Karpas-422 (cell line): Measurements from ENCODE around the gene MLLT6. TPM values are rescaled to one million over a fixed set of nuclear protein-coding genes. Genes with fewer than 3 reads are reported as not detected.

Experiments
- DNase-seq: peaks from one replicate; pipeline ENCODE4 v3.0.0-alpha.2; 2015
- H2AFZ ChIP-seq: fragments of 200-600 bp; sonication (generic); 2 replicates; pipeline ENCODE4 v1.6.1; 2014; ENCODE audit warnings: antibody characterized with exemption, low read length, mixed read lengths
- H3K27ac ChIP-seq: fragments of 200-600 bp; sonication (generic); 2 replicates; pipeline ENCODE4 v1.5.1; 2014; ENCODE audit warnings: mild to moderate bottlenecking, low read length, moderate library complexity
- H3K27me3 ChIP-seq: fragments of 200-600 bp; sonication (generic); 2 replicates; pipeline ENCODE4 v1.6.1; 2014; ENCODE audit warnings: low read length, mixed read lengths
- H3K36me3 ChIP-seq: fragments of 200-600 bp; sonication (generic); 2 replicates; pipeline ENCODE4 v1.6.1; 2014; ENCODE audit warnings: low read length, mixed read lengths; ENCODE audit not compliant: insufficient read depth
- H3K4me1 ChIP-seq: fragments of 200-600 bp; sonication (generic); 2 replicates; pipeline ENCODE4 v1.6.1; 2014; ENCODE audit warnings: mild to moderate bottlenecking, low read length, mixed read lengths
- H3K4me2 ChIP-seq: fragments of 200-600 bp; sonication (generic); 2 replicates; pipeline ENCODE4 v1.6.1; 2014; ENCODE audit warnings: low read length, low read depth, mild to moderate bottlenecking; ENCODE audit not compliant: poor library complexity, severe bottlenecking
- H3K4me3 ChIP-seq: fragments of 200-600 bp; sonication (generic); 2 replicates; pipeline ENCODE4 v1.5.1; 2014; ENCODE audit warnings: mild to moderate bottlenecking, antibody characterized with exemption, low read length, mixed read lengths
- H3K79me2 ChIP-seq: fragments of 200-600 bp; sonication (generic); 2 replicates; pipeline ENCODE4 v1.6.1; 2014; ENCODE audit warnings: mild to moderate bottlenecking, low read length, mixed read lengths
- H3K9ac ChIP-seq: fragments of 200-600 bp; sonication (generic); 2 replicates; pipeline ENCODE4 v1.6.0; 2014; ENCODE audit warnings: low read length
- H3K9me2 ChIP-seq: fragments of 200-600 bp; sonication (generic), shearing (Covaris generic); replicated peaks from 2 replicates; pipeline ENCODE4 v1.6.0; 2014; ENCODE audit warnings: mild to moderate bottlenecking, low read length, moderate library complexity; ENCODE audit not compliant: insufficient read depth
- H3K9me3 ChIP-seq: fragments of 300-700, 200-600 bp; sonication (generic); 2 replicates; pipeline ENCODE4 v1.6.1; 2014; ENCODE audit warnings: low read length, mixed read lengths
- H4K20me1 ChIP-seq: fragments of 200-600 bp; sonication (generic); 2 replicates; pipeline ENCODE4 v1.6.1; 2014; ENCODE audit warnings: mild to moderate bottlenecking, antibody characterized with exemption, low read length, low read depth; ENCODE audit not compliant: insufficient read depth
- total RNA-seq: library from RNA; depleted of rRNA; stranded (reverse); fragments of >200 nt; shearing (Covaris generic); gene quantifications from 2 replicates; pipeline ENCODE4 v1.2.3, GENCODE V29; 2014; ENCODE audit warnings: low replicate concordance

Gene MLLT6
- total RNA-seq, 1 experiment from 2014 or later = 72.4 TPM

DNA sequence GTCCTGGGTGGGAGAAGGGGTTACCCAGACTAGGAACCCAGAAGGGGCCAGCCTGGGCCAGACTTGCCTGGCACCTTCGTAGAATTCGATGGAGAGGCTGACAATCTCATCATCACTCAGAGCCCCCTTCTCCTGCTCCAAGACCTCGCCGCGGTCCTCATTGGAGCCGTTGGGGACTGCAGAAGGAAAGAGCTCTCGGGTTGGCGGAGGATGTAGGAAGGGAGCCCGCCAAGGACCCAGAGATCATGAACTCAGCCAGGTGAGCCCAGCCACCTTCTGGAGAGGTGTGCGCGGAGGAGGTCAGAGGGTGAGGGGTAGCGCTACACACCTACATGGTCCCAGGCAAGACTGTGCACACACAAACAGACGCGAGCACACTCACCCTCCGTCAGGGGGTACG, 33.6 kb downstream of the MLLT6 start:
- Histone ChIP-seq H4K20me1 (0 out of 2 replicates have a peak, but pooled peaks cover 6% of the 10 kb centered on the region), H3K79me2 (no peaks in the 10 kb centered on the region), H3K27me3 (no peaks in the 10 kb centered on the region), H3K4me3 (no peak overlapping the region), H3K36me3 (no peaks in the 10 kb centered on the region), H3K27ac (no peak overlapping the region), H3K9ac (no peak overlapping the region), H3K4me1 (no peaks in the 10 kb centered on the region), H3K9me3 (no peaks in the 10 kb centered on the region), H3K4me2 (no peak overlapping the region), H3K9me2 (no peaks in the 10 kb centered on the region), H2AFZ (no peak overlapping the region)
- DNase-seq = no peak

DNA sequence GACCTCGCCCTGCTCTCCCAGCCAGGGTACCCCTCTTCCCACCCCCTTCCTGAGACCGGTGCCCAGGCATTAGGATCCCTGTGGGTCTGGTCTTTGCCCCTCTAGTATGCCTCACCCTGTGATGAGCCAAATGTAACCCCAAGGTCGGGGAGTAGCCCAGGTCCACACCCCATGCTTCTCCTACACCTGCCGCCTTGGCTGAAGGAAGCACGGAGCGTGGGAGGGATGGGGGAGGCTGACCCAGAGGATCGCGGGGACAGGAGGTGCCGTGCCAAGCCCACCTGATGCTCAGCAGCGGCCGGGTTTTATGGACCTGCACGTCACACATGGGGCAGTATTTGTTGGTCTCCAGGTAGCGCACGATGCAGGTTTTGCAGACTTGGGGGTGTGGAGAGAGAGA, 34.2 kb downstream of the MLLT6 start:
- H3K9me2 ChIP-seq = no peaks in the 10 kb centered on the region

DNA sequence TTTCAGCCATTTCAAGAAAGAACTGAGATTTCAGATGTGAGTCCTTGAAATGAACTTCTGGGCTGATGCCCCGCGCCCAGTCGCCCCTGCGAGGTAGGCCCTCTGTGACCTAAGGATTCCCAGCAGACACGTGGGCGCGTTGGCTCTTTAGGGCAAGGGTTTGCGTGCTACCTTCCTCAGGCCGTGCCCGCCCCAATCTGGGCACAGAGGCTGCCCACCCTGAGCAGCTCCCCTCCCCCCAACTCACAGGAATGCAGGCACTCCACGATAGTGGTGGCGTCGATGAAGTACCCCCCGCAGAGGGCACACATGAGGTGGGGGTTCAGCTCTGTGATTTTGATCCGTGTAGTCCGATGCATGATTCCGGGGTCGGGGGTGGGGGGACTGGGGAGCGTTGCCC, 35.0 kb downstream of the MLLT6 start:
- no peaks in the 10 kb centered on the region for H3K4me1 ChIP-seq
- H3K4me2 ChIP-seq = no peak overlapping the region
- no peak overlapping the region for H3K27ac ChIP-seq
- no peaks in the 10 kb centered on the region for H3K79me2 ChIP-seq
- DNase-seq = no peak
- no peak overlapping the region for H3K4me3 ChIP-seq
- H3K9me2 ChIP-seq = no peaks in the 10 kb centered on the region
- no peak overlapping the region for H2AFZ ChIP-seq
- H4K20me1 ChIP-seq = no peaks in the 10 kb centered on the region
- H3K9me3 ChIP-seq = no peaks in the 10 kb centered on the region
- no peak overlapping the region for H3K9ac ChIP-seq
- H3K36me3 ChIP-seq = no peaks in the 10 kb centered on the region
- H3K27me3 ChIP-seq = no peaks in the 10 kb centered on the region

More for the DNA sequence above, 34.2 kb downstream of the MLLT6 start:
- Histone ChIP-seq H4K20me1 (0 out of 2 replicates have a peak, but pooled peaks cover 4% of the 10 kb centered on the region), H3K9ac (no peak overlapping the region), H3K79me2 (no peaks in the 10 kb centered on the region), H3K27me3 (no peaks in the 10 kb centered on the region), H3K9me3 (no peaks in the 10 kb centered on the region), H3K4me3 (no peak overlapping the region), H2AFZ (no peak overlapping the region), H3K27ac (no peak overlapping the region), H3K4me1 (no peaks in the 10 kb centered on the region), H3K36me3 (no peaks in the 10 kb centered on the region), H3K4me2 (no peak overlapping the region)
- no peak for DNase-seq

DNA sequence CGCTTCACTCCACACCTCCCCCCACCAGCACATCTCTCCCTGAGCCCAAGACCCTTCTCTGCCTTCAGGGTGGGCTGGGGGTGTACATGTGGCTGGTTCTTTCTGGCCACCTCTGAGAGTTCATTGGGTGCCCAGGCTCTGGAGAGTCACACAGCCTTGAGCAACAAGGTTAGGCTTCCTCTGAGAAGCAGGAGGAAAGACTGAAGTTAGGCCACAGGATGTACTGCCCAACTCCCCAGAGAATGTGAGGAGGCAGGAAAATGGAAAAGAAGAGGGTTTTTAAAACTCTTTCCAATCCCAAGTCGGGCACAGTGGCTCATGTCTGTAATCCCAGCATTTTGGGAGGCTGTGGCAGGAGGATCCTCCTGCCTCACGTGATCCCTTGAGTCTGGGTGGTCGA, 35.7 kb downstream of the MLLT6 start:
- no peaks in the 10 kb centered on the region for H3K9me2 ChIP-seq
- H3K9ac ChIP-seq = no peak overlapping the region
- H3K9me3 ChIP-seq = no peaks in the 10 kb centered on the region
- H3K4me2 ChIP-seq = no peak overlapping the region
- H3K4me3 ChIP-seq = no peak overlapping the region
- no peak for DNase-seq
- no peaks in the 10 kb centered on the region for H3K27me3 ChIP-seq
- H4K20me1 ChIP-seq = no peaks in the 10 kb centered on the region
- H3K79me2 ChIP-seq = no peaks in the 10 kb centered on the region
- H3K36me3 ChIP-seq = no peaks in the 10 kb centered on the region
- H3K4me1 ChIP-seq = peaks cover 5% of the 10 kb centered on the region
- no peak overlapping the region for H2AFZ ChIP-seq
- H3K27ac ChIP-seq = no peak overlapping the region

DNA sequence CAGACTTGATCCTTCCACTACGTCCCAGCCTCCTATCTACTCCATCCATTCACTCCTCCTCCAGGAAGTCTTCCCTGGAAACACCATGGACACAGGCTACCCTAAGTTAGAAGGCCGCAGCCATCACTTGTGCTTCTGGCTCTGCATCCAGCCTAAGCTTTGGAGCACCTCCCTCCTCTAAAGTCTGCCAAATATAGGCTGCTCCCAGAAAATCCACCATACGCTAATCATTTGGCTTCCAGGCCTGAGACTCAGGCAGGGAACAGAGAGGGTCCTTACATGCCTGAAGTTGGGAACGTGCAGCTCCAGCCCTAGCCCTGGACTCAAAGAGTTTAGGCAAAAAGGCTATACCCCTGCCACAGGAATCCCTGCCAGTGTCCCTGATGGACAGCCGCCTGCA, 36.4 kb downstream of the MLLT6 start:
- no peak overlapping the region for H3K4me2 ChIP-seq
- no peaks in the 10 kb centered on the region for H3K79me2 ChIP-seq
- DNase-seq = no peak
- no peaks in the 10 kb centered on the region for H3K36me3 ChIP-seq
- no peak overlapping the region for H3K4me3 ChIP-seq
- no peaks in the 10 kb centered on the region for H3K27me3 ChIP-seq
- H3K27ac ChIP-seq = no peak overlapping the region
- H3K9me2 ChIP-seq = no peaks in the 10 kb centered on the region
- H3K4me1 ChIP-seq = peaks cover 12% of the 10 kb centered on the region
- H2AFZ ChIP-seq = no peak overlapping the region
- no peak overlapping the region for H3K9ac ChIP-seq
- no peaks in the 10 kb centered on the region for H3K9me3 ChIP-seq
- no peaks in the 10 kb centered on the region for H4K20me1 ChIP-seq

DNA sequence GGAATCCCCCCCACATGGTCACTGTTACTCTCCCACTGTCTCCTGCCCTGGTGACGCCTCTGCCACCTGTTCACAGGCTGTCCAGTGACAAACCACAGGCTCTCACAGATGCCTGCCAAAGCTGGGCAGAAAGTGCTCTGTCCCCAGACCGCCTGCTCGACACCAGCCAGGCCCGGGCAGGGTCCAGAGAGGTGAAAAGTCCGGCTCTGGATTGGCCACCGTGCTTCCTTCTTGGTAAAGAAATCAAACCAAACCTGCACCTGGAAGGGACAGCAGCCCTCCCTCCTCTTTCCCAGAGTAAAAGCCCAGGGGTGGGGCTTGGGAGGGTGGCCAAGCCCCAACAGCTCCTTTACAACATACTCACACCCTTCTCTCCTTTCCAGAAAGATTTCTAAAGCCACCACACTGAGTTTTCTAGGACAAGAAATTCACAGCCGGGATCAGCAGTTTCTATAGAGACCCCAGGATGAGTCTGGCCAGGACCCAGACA, 36.9 kb downstream of the MLLT6 start:
- Histone ChIP-seq H3K27me3 (no peaks in the 10 kb centered on the region), H3K9me2 (no peaks in the 10 kb centered on the region), H3K4me3 (no peak overlapping the region), H3K4me1 (peaks cover 17% of the 10 kb centered on the region), H3K9ac (no peak overlapping the region), H3K36me3 (no peaks in the 10 kb centered on the region), H2AFZ (no peak overlapping the region), H3K9me3 (no peaks in the 10 kb centered on the region), H4K20me1 (no peaks in the 10 kb centered on the region), H3K79me2 (no peaks in the 10 kb centered on the region), H3K4me2 (no peak overlapping the region), H3K27ac (no peak overlapping the region)
- DNase-seq = no peak

DNA sequence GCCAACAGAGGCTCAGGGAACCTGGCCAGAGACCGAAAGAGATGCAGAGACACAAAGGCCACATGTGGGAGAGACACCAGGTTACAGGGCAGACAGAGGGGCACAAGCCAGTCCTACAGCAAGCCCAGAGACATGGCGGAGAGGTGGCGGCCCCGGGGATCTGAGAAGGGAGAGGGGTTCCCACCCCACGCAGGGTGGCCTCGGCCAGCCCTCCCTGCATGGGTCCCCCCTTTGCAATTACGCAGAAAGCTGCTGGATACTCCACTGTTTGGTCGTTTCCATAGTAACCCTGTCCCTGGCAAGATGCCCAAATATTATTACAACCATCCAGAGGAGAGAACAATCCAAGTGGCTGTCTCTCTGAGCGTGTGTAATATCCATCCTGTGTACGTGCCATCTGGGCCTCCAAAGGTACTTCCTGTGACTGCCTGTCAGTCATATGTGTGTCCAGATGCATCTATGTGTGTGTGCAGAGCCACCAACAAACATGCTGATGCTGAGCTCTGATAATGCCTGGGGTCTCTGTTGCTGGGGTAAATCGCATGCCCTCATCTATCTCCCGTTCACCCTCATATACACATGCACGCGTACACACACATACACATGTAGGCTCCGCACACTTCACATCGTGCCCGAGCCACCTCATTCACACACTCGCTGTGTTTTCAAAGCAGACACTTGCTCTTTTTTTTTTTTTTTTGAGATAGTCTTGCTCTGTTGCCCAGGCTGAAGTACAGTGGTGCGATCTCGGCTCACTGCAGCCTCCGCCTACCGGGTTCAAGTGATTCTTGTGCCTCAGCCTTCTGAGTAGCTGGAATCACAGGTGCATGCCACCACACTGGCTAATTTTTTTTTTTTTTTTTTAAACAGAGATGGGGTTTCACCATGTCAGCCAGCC, 37.6 kb downstream of the MLLT6 start:
- Histone ChIP-seq H3K4me3 (no peak overlapping the region), H2AFZ (no peak overlapping the region), H3K79me2 (no peaks in the 10 kb centered on the region), H3K9me3 (no peaks in the 10 kb centered on the region), H3K27ac (no peak overlapping the region), H4K20me1 (no peaks in the 10 kb centered on the region), H3K36me3 (no peaks in the 10 kb centered on the region), H3K4me1 (peaks cover 24% of the 10 kb centered on the region), H3K9ac (no peak overlapping the region), H3K4me2 (no peak overlapping the region), H3K9me2 (no peaks in the 10 kb centered on the region), H3K27me3 (no peaks in the 10 kb centered on the region)
- DNase-seq = no peak

DNA sequence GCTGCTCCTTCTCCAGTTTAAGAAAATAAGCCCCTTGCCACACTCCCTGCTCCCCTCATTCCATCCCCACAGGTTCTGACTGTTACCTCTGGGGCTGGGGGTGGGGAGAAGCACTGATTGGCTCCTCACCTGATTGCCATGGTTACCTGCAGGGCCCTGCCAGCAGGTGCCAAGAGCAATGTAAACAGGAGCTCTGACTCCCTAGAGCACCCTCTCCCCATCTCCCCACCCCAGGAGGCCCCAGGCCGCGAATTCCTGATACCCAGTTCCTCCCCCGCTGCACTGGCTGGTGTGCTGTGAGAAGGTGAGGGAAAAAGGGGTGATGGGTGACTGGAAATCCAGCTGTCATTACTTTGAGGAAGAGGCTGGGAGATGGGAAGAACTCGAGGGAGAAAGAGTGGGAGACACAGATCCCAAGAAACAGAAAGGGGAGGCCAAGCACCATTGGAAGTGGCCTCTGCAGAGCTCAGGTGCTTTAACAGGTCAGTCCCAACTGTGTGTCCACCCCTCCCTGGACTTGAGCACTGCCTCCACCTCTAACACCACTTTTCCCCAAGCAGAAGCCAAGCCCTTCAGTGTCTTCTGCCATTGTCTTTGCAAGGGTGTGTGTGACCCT, 38.6 kb downstream of the MLLT6 start:
- Histone ChIP-seq H3K79me2 (no peaks in the 10 kb centered on the region), H4K20me1 (no peaks in the 10 kb centered on the region), H3K4me1 (peaks cover 29% of the 10 kb centered on the region), H3K4me3 (no peak overlapping the region), H3K27me3 (no peaks in the 10 kb centered on the region), H3K9ac (no peak overlapping the region), H3K4me2 (no peak overlapping the region), H3K9me3 (no peaks in the 10 kb centered on the region), H3K9me2 (no peaks in the 10 kb centered on the region), H2AFZ (no peak overlapping the region), H3K36me3 (no peaks in the 10 kb centered on the region), H3K27ac (no peak overlapping the region)
- DNase-seq = no peak
